HEK293 (cell line): ENCODE measurements around the gene DPM2.

Source experiments
- ATF2 ChIP-seq: fragments of 450-650 bp; formaldehyde crosslinking; IDR thresholded peaks from 2 replicates; pipeline ENCODE4 v1.5.1; 2016; ENCODE audit warnings: missing biosample characterization, missing genetic modification characterization, low read depth
- CTCF ChIP-seq: fragments of 450-650 bp; formaldehyde crosslinking; IDR thresholded peaks from 2 replicates; pipeline ENCODE4 v1.5.1; 2016; ENCODE audit warnings: missing biosample characterization, missing genetic modification characterization
- GFI1B ChIP-seq: fragments of 450-650 bp; formaldehyde crosslinking; IDR thresholded peaks from 2 replicates; pipeline ENCODE4 v1.5.1; 2016; ENCODE audit warnings: missing biosample characterization, missing genetic modification characterization
- GLI2 ChIP-seq: fragments of 450-650 bp; formaldehyde crosslinking; IDR thresholded peaks from 2 replicates; pipeline ENCODE4; 2017; ENCODE audit warnings: missing biosample characterization, missing genetic modification characterization, low read depth, borderline replicate concordance
- GLI4 ChIP-seq: fragments of 450-650 bp; formaldehyde crosslinking; IDR thresholded peaks from 2 replicates; pipeline ENCODE4 v1.5.1; 2016; ENCODE audit warnings: missing biosample characterization, missing genetic modification characterization
- REST ChIP-seq: fragments of 450-650 bp; formaldehyde crosslinking; IDR thresholded peaks from 2 replicates; pipeline ENCODE4 v1.5.1; 2016; ENCODE audit warnings: missing biosample characterization, missing genetic modification characterization
- ZBTB1 ChIP-seq: fragments of 450-650 bp; formaldehyde crosslinking; IDR thresholded peaks from 2 replicates; pipeline ENCODE4 v1.5.1; 2016; ENCODE audit warnings: missing biosample characterization, missing genetic modification characterization
- ZBTB7A ChIP-seq: fragments of 450-650 bp; formaldehyde crosslinking; IDR thresholded peaks from 2 replicates; pipeline ENCODE4 v1.5.1; 2016; ENCODE audit warnings: low read depth, missing biosample characterization, missing genetic modification characterization
- ZEB2 ChIP-seq: fragments of 450-650 bp; formaldehyde crosslinking; IDR thresholded peaks from 2 replicates; pipeline ENCODE4 v1.5.1; 2016; ENCODE audit warnings: missing biosample characterization, missing genetic modification characterization
- ZNF202 ChIP-seq: fragments of 450-650 bp; formaldehyde crosslinking; IDR thresholded peaks from 2 replicates; pipeline ENCODE4 v1.5.1; 2016; ENCODE audit warnings: missing biosample characterization, missing genetic modification characterization, borderline replicate concordance
- ZNF23 ChIP-seq: fragments of 450-650 bp; formaldehyde crosslinking; IDR thresholded peaks from 2 replicates; pipeline ENCODE4 v1.5.1; 2016; ENCODE audit warnings: missing biosample characterization, missing genetic modification characterization, borderline replicate concordance
- ZNF626 ChIP-seq: fragments of 450-650 bp; sonication (Bioruptor Pico); formaldehyde crosslinking; IDR thresholded peaks from 2 replicates; pipeline ENCODE4 v1.5.1; 2018; ENCODE audit warnings: missing biosample characterization, missing genetic modification characterization, inconsistent platforms

GRCh38 chr9:127953154-127953553, 15.5 kb upstream of the DPM2 start:
- TF ChIP-seq CTCF (tag by site-specific recombination) (no peak), REST (tag by site-specific recombination) (no peak), ATF2 (tag by site-specific recombination) (no peak), ZBTB7A (no peak), ZNF202 (no peak), ZBTB1 (tag by site-specific recombination) (no peak), ZNF23 (tag by site-specific recombination) (no peak), ZNF626 (tag by site-specific recombination) (no peak), GFI1B (tag by site-specific recombination) (no peak), GLI2 (tag by site-specific recombination) (no peak), GLI4 (tag by site-specific recombination) (no peak), ZEB2 (tag by site-specific recombination) (no peak)
